Caco-2 (cell line): ENCODE measurements around the gene LMAN1L. TPM values are rescaled to one million over a fixed set of nuclear protein-coding genes. Genes with fewer than 3 reads are reported as not detected.

ENCODE experiments used
- BruUV-seq: library from RNA; stranded (reverse); fragments of 400-500 nt; replicated peaks from 2 replicates; lab custom pipeline; 2021; lab: Mats Ljungman, UMichigan
- CTCF ChIA-PET: fragments of 300-600 bp; sonication (Branson Sonifier 250); formaldehyde crosslinking; loops from one replicate; lab custom pipeline; 2022; ENCODE audit warnings: antibody characterized with exemption; lab: Charles Lee
- POLR2A ChIA-PET: fragments of 300-600 bp; sonication (Branson Sonifier 250); formaldehyde crosslinking; loops from one replicate; lab custom pipeline; 2022; ENCODE audit warnings: antibody characterized with exemption; lab: Charles Lee
- DNase-seq, 2 experiments: peaks; one replicate each; pipeline versions ENCODE4 v3.0.0 to v3.0.0-alpha.2; 2020 to 2022
- H3K27me3 ChIP-seq: replicated peaks from 2 replicates; pipeline ENCODE4 v1.6.0; 2011; ENCODE audit warnings: low read length; ENCODE audit not compliant: control insufficient read depth, insufficient read depth
- H3K36me3 ChIP-seq: 2 replicates; pipeline ENCODE4 v1.5.1; 2011; ENCODE audit warnings: low read length; ENCODE audit not compliant: control insufficient read depth, insufficient read depth
- H3K4me1 ChIP-seq: fragments of 250-450 bp; sonication (Bioruptor Pico); 2 replicates; pipeline ENCODE4 v1.5.1; 2020; ENCODE audit warnings: mild to moderate bottlenecking
- H3K4me3 ChIP-seq: 2 replicates; pipeline ENCODE4 v1.5.1; 2011; ENCODE audit warnings: low read depth, mild to moderate bottlenecking, control low read depth, low read length
- H3K9me3 ChIP-seq: fragments of 250-450 bp; sonication (Bioruptor Pico); 2 replicates; pipeline ENCODE4 v1.5.1; 2020; ENCODE audit warnings: mild to moderate bottlenecking, moderate library complexity
- H3K27ac Mint-ChIP-seq: one replicate; pipeline ENCODE4 v1.8.0; 2022; ENCODE audit warnings: mixed read lengths; ENCODE audit not compliant: unreplicated experiment
- H3K27me3 Mint-ChIP-seq: one replicate; pipeline ENCODE4 v1.8.0; 2022; ENCODE audit warnings: mixed read lengths; ENCODE audit not compliant: insufficient read depth, unreplicated experiment
- H3K36me3 Mint-ChIP-seq: one replicate; pipeline ENCODE4 v1.8.0; 2022; ENCODE audit warnings: mild to moderate bottlenecking, mixed read lengths; ENCODE audit not compliant: insufficient read depth, unreplicated experiment
- H3K4me1 Mint-ChIP-seq: one replicate; pipeline ENCODE4 v1.8.0; 2022; ENCODE audit warnings: low read depth, mixed read lengths; ENCODE audit not compliant: unreplicated experiment
- H3K4me3 Mint-ChIP-seq: one replicate; pipeline ENCODE4 v1.8.0; 2022; ENCODE audit warnings: mild to moderate bottlenecking, moderate library complexity, mixed read lengths; ENCODE audit not compliant: unreplicated experiment
- H3K9me3 Mint-ChIP-seq: one replicate; pipeline ENCODE4 v1.8.0; 2022; ENCODE audit warnings: mixed read lengths; ENCODE audit not compliant: unreplicated experiment
- intact Hi-C: fragments of 100-400 bp; cut with micrococcal nuclease; formaldehyde crosslinking; loops from one replicate; pipeline ENCODE4 v1.10.0; 2022; ENCODE audit not compliant: unreplicated experiment
- total RNA-seq: library from RNA; stranded (reverse); gene quantifications from 2 replicates; pipeline ENCODE4 v1.2.3, GENCODE V29; 2022
- TF ChIP-seq, protein P1 (sequence below), 2 experiments: fragments of 200-600 bp in 1 of 2; IDR thresholded peaks; 1 replicate in 1 of 2; 2 replicates in 1 of 2; pipeline versions ENCODE4 v1.5.1 to v1.8.0; 2011 to 2022; ENCODE audit warnings: antibody characterized with exemption in 1 of 2, control low read depth in 1 of 2, inconsistent platforms in 1 of 2, low read depth in 1 of 2, low read length in 1 of 2, mild to moderate bottlenecking in 1 of 2, moderate library complexity in 1 of 2; ENCODE audit not compliant: insufficient read depth in 1 of 2, severe bottlenecking in 1 of 2, unreplicated experiment in 1 of 2

The LMAN1L gene
- total RNA-seq, 1 experiment from 2014 or later: not detected

DNA sequence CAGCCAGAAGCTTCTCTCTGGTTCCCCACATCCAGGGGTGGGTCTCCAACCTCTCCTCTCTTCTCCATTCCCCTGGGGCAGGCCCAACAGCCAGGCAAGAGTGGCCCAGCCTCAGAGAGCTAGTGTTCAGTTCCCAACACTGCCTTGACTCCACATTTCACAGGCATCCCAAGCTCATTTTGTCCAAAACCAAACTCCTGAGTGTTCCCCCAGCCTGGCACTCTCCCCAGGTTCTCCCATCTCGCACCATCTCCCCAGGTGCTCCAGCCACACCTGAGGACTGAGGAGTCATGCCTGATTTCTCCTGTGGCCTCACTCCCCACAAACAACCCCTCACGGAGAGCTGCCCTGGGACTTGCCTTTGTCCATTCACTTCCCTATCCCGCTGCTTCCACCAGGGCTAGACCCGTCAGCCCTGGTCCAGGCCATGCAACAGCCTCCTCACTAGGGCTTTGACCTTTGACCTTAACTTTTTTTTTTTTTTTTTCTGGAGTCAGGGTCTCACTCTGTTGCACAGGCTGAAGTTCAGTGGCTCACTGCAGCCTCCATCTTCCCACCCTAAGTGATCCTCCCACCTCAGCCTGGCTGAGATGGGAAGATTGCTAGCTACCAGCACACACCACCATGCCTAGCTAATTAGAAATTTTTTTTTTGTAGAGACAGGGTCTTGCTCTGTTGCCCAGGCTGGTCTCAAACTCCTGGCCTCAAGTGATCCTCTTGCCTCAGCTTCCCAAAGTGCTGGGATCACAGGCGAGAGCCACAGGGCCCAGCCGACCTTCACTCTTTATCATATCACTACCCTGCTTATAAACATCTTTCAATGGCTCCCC lies 34.7 kb upstream of the LMAN1L start:
- peaks cover 31% of the 10 kb centered on the region for H3K4me1 Mint-ChIP-seq
- Histone ChIP-seq H3K36me3 (no peaks in the 10 kb centered on the region), H3K4me1 (peaks cover 24% of the 10 kb centered on the region), H3K27me3 (no peaks in the 10 kb centered on the region), H3K9me3 (no peaks in the 10 kb centered on the region), H3K4me3 (no peak overlapping the region)
- ChIA-PET CTCF (interaction anchor here (0.5 to 1.7 kb wide), 4 partner anchors 9 to 1879 kb away, joined by 3 to 8 read pairs (median 4); no protein-coding TSS in a partner anchor), POLR2A (interaction anchor here (0.7 kb wide), 1 partner anchor 161 kb away, joined by 3 read pairs; no protein-coding TSS in a partner anchor)
- no peaks in the 10 kb centered on the region for H3K27me3 Mint-ChIP-seq
- DNase-seq: no peak
- intact Hi-C loops: no loop called here
- no TSS peak for BruUV-seq
- TF ChIP-seq, protein P1, sequence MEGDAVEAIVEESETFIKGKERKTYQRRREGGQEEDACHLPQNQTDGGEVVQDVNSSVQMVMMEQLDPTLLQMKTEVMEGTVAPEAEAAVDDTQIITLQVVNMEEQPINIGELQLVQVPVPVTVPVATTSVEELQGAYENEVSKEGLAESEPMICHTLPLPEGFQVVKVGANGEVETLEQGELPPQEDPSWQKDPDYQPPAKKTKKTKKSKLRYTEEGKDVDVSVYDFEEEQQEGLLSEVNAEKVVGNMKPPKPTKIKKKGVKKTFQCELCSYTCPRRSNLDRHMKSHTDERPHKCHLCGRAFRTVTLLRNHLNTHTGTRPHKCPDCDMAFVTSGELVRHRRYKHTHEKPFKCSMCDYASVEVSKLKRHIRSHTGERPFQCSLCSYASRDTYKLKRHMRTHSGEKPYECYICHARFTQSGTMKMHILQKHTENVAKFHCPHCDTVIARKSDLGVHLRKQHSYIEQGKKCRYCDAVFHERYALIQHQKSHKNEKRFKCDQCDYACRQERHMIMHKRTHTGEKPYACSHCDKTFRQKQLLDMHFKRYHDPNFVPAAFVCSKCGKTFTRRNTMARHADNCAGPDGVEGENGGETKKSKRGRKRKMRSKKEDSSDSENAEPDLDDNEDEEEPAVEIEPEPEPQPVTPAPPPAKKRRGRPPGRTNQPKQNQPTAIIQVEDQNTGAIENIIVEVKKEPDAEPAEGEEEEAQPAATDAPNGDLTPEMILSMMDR (IDR thresholded peaks at IDR 0.05; ENCODE audit: insufficient read depth in 1 of 2, low read depth in 1 of 2, low read length in 1 of 2, severe bottlenecking in 1 of 2, unreplicated experiment in 1 of 2): no peak
- H3K36me3 Mint-ChIP-seq: peaks cover 5% of the 10 kb centered on the region
- no peaks in the 10 kb centered on the region for H3K9me3 Mint-ChIP-seq
- no peak overlapping the region for H3K27ac Mint-ChIP-seq
- H3K4me3 Mint-ChIP-seq: no peak overlapping the region

GRCh38 chr15:74778599-74778970 lies 34.0 kb upstream of the LMAN1L start:
- Mint-ChIP-seq H3K9me3 (no peaks in the 10 kb centered on the region), H3K36me3 (peaks cover 5% of the 10 kb centered on the region), H3K27me3 (no peaks in the 10 kb centered on the region), H3K27ac (no peak overlapping the region), H3K4me3 (no peak overlapping the region), H3K4me1 (peaks cover 31% of the 10 kb centered on the region)
- H3K4me3 ChIP-seq: no peak overlapping the region
- intact Hi-C loops: no loop called here
- H3K9me3 ChIP-seq: no peaks in the 10 kb centered on the region
- TF ChIP-seq, protein P1 (IDR thresholded peaks at IDR 0.05; ENCODE audit: insufficient read depth in 1 of 2, low read depth in 1 of 2, low read length in 1 of 2, severe bottlenecking in 1 of 2, unreplicated experiment in 1 of 2): no peak
- peaks cover 30% of the 10 kb centered on the region for H3K4me1 ChIP-seq
- no peaks in the 10 kb centered on the region for H3K27me3 ChIP-seq
- POLR2A ChIA-PET: no interaction called here
- CTCF ChIA-PET: interaction anchor here (1.0 kb wide), 1 partner anchor 147 kb away, joined by 3 read pairs; no protein-coding TSS in a partner anchor
- H3K36me3 ChIP-seq: no peaks in the 10 kb centered on the region
- BruUV-seq: no TSS peak
- DNase-seq: no peak

DNA sequence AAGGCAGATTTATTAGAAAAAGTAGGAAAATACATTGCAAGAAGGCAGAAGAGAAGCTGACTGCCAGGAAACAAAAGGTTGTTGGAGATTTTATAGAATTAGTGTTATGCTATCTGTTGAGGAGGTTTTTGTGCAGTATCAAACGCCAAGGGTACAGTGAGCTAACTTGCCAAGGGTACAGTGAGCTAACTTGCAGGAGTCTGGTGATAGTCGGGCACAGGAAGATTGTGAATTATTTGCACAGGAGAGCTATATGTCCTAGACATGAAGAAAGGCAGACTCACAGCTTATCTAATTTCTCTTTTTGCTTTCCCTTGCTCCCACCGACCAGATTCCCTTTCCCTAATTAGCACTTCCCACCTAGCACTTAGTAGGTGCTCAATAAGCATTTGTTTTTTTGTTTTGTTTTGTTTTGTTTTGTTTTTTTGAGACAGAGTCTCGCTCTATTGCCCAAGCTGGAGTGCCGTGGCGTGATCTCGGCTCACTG lies 33.4 kb upstream of the LMAN1L start:
- POLR2A ChIA-PET: no interaction called here
- no peak for DNase-seq
- Mint-ChIP-seq H3K9me3 (no peaks in the 10 kb centered on the region), H3K4me1 (peaks cover 31% of the 10 kb centered on the region), H3K36me3 (peaks cover 5% of the 10 kb centered on the region), H3K27me3 (no peaks in the 10 kb centered on the region), H3K4me3 (no peak overlapping the region), H3K27ac (no peak overlapping the region)
- Histone ChIP-seq H3K36me3 (no peaks in the 10 kb centered on the region), H3K27me3 (no peaks in the 10 kb centered on the region), H3K9me3 (no peaks in the 10 kb centered on the region), H3K4me1 (peaks cover 32% of the 10 kb centered on the region), H3K4me3 (no peak overlapping the region)
- BruUV-seq: no TSS peak
- intact Hi-C loops: no loop called here
- TF ChIP-seq, protein P1 (IDR thresholded peaks at IDR 0.05; ENCODE audit: insufficient read depth in 1 of 2, low read depth in 1 of 2, low read length in 1 of 2, severe bottlenecking in 1 of 2, unreplicated experiment in 1 of 2): no peak
- CTCF ChIA-PET: interaction anchor here (1.2 kb wide), 1 partner anchor 177 kb away, joined by 3 read pairs; no protein-coding TSS in a partner anchor
